Immature natural killer cell (primary cell): ENCODE data around the gene HEPACAM. TPM values are rescaled to one million over a fixed set of nuclear protein-coding genes. Genes with fewer than 3 reads are reported as not detected.

ENCODE experiments used
- DNase-seq, 3 donors: peaks; one replicate each; pipeline ENCODE4 v3.0.0; 2022; ENCODE audit warnings: mixed read lengths in 1 of 3
- H3K27ac Mint-ChIP-seq, 6 donors: one replicate each; pipeline ENCODE4 v1.8.0; 2020; ENCODE audit warnings: mixed read lengths in 6 of 6, mild to moderate bottlenecking in 5 of 6, inconsistent platforms in 4 of 6, moderate library complexity in 3 of 6
- H3K27me3 Mint-ChIP-seq, 3 donors: one replicate each; pipeline ENCODE4 v1.8.0; 2020 to 2021; ENCODE audit warnings: low read depth in 3 of 3, mild to moderate bottlenecking in 3 of 3, mixed read lengths in 3 of 3, moderate library complexity in 3 of 3, inconsistent platforms in 1 of 3
- H3K36me3 Mint-ChIP-seq, 3 donors: one replicate each; pipeline ENCODE4 v1.8.0; 2020; ENCODE audit warnings: mixed read lengths in 3 of 3, inconsistent platforms in 2 of 3, mild to moderate bottlenecking in 2 of 3
- H3K4me1 Mint-ChIP-seq, 2 donors: one replicate each; pipeline ENCODE4 v1.8.0; 2020; ENCODE audit warnings: inconsistent platforms in 2 of 2, mild to moderate bottlenecking in 2 of 2, mixed read lengths in 2 of 2, moderate library complexity in 1 of 2
- H3K4me3 Mint-ChIP-seq, 5 donors: one replicate each; pipeline ENCODE4 v1.8.0; 2020; ENCODE audit warnings: mild to moderate bottlenecking in 5 of 5, mixed read lengths in 5 of 5, inconsistent platforms in 3 of 5, moderate library complexity in 3 of 5
- H3K9me3 Mint-ChIP-seq, 6 donors: one replicate each; pipeline ENCODE4 v1.8.0; 2020; ENCODE audit warnings: mild to moderate bottlenecking in 6 of 6, mixed read lengths in 6 of 6, inconsistent platforms in 4 of 6, moderate library complexity in 3 of 6
- polyA plus RNA-seq, 3 donors: library from polyadenylated mRNA; unstranded; fragments of 300-500 nt; fragmentation: Illumina TruSeq; gene quantifications; one replicate each; pipeline ENCODE4 v1.2.3, GENCODE V29; 2021

Gene HEPACAM
- polyA plus RNA-seq, 3 donors from 2014 or later, result not detected

- DNase-seq, result no peak
- Mint-ChIP-seq H3K4me1 (peaks cover 21 to 23% of the 10 kb centered on the region in 2 donors), H3K36me3 (no peaks in the 10 kb centered on the region), H3K9me3 (no peaks in the 10 kb centered on the region), H3K27me3 (peaks cover 20 to 34% (median 31%) of the 10 kb centered on the region in 3 donors), H3K4me3 (no peak overlapping the region), H3K27ac (no peak overlapping the region)
Measured at GRCh38 chr11:124872741-124873140, 63.1 kb downstream of the HEPACAM start.

DNA sequence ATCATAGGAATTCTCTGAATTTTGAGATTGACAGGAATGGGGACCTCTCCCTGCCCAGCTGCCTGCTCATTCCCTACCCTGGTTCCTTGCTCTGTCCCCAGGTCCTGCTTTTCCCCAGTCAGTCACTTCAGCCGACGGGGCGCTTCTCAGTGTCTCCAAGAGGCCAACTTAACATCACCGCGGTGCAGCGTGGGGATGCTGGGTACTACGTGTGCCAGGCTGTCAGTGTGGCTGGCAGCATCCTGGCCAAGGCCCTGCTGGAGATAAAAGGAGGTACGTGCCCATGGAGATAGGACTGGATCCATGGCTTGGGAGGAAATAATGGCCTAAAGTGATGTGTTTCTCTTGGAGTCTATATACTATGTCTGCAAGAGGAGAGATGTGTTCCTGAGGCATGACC lies 63.6 kb downstream of the HEPACAM start:
- Mint-ChIP-seq H3K27me3 (peaks cover 24 to 36% (median 34%) of the 10 kb centered on the region in 3 donors), H3K4me1 (peaks cover 17 to 23% of the 10 kb centered on the region in 2 donors), H3K4me3 (no peak overlapping the region), H3K27ac (no peak overlapping the region), H3K9me3 (no peaks in the 10 kb centered on the region), H3K36me3 (no peaks in the 10 kb centered on the region)
- no peak for DNase-seq

DNA sequence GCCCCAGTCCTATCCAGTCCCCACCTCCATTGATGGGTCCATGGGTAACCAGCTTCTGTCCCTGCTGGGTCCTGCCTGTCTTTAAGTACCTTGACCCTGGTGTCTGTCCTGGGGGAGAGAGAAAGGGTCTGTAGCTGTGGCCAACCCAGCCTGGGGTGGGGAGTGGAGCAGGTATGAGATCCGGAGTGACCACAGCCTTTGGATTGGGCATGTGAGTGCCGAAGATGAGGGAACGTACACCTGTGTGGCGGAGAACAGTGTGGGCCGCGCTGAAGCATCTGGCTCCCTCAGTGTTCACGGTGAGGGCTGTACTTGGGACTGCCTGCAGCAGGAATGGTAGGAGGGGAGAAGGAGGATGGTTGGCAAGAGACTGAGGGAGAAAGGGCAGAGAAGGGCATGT lies 65.4 kb downstream of the HEPACAM start:
- no peak overlapping the region for H3K4me3 Mint-ChIP-seq
- H3K27me3 Mint-ChIP-seq, result peaks cover 31 to 43% (median 37%) of the 10 kb centered on the region in 3 donors
- H3K36me3 Mint-ChIP-seq, result no peaks in the 10 kb centered on the region
- H3K4me1 Mint-ChIP-seq, result peaks cover 17 to 18% of the 10 kb centered on the region in 2 donors
- no peaks in the 10 kb centered on the region for H3K9me3 Mint-ChIP-seq
- H3K27ac Mint-ChIP-seq, result no peak overlapping the region
- DNase-seq, result no peak

- no peak overlapping the region for H3K4me3 Mint-ChIP-seq
- no peak overlapping the region for H3K27ac Mint-ChIP-seq
- peaks cover 31 to 45% (median 39%) of the 10 kb centered on the region in 3 donors for H3K27me3 Mint-ChIP-seq
- H3K4me1 Mint-ChIP-seq, result peaks cover 17% of the 10 kb centered on the region in 2 donors
- no peaks in the 10 kb centered on the region for H3K36me3 Mint-ChIP-seq
- H3K9me3 Mint-ChIP-seq, result no peaks in the 10 kb centered on the region
- no peak for DNase-seq
Measured at GRCh38 chr11:124869856-124870387, 65.9 kb downstream of the HEPACAM start.

DNA sequence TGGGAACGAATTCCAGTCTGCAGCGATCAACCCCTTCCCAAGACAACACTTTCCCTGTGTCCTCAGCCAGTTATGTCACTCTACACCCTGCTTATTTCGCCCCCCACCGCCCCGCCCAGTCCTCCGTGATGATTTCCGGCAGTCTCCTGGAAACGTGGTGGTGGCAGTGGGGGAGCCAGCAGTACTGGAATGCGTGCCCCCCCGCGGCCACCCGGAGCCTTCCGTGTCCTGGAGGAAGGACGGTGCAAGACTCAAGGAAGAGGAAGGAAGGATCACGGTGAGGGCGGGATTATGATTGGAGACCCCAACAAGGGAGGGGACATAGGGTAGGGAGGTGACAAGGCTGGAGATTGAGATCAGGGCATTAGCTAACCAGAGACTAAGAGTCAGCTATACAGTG lies 66.5 kb downstream of the HEPACAM start:
- Mint-ChIP-seq H3K9me3 (no peaks in the 10 kb centered on the region), H3K36me3 (no peaks in the 10 kb centered on the region), H3K27ac (no peak overlapping the region), H3K4me1 (peaks cover 17% of the 10 kb centered on the region in 2 donors), H3K4me3 (no peak overlapping the region), H3K27me3 (peaks cover 31 to 51% (median 44%) of the 10 kb centered on the region in 3 donors)
- no peak for DNase-seq

Other genes with a start within 250 kb of the HEPACAM start
- gene NRGN, start 196.1 kb downstream of the HEPACAM start, polyA plus RNA-seq, result 10 to 100 TPM in 1 of 3 donors, 1 to 10 TPM in 1, under 1 TPM in 1; 0.82 to 11.6 (median 3.0) TPM
- not detected for gene VSIG2, start 183.8 kb downstream of the HEPACAM start, polyA plus RNA-seq
- 1 to 10 TPM in 1 of 3 donors, under 1 TPM in 1, not detected in 1; 0.30 to 4.3 TPM for gene ESAM, start 173.8 kb downstream of the HEPACAM start, polyA plus RNA-seq
- gene MSANTD2, start 135.6 kb downstream of the HEPACAM start, polyA plus RNA-seq, result 1 to 10 TPM; 2.8 to 7.2 (median 5.7) TPM
- gene ROBO3, start 70.6 kb downstream of the HEPACAM start, polyA plus RNA-seq, result 1 to 10 TPM; 2.5 to 3.4 (median 2.8) TPM
- not detected for gene ROBO4, start 38.2 kb downstream of the HEPACAM start, polyA plus RNA-seq
- gene HEPN1, start 16.8 kb downstream of the HEPACAM start, polyA plus RNA-seq, result not detected
- gene CCDC15, start 18.2 kb upstream of the HEPACAM start, polyA plus RNA-seq, result 1 to 10 TPM in 2 of 3 donors, under 1 TPM in 1; 0.50 to 2.7 (median 1.6) TPM
- gene SLC37A2, start 127.3 kb upstream of the HEPACAM start, polyA plus RNA-seq, result 1 to 10 TPM in 1 of 3 donors, under 1 TPM in 2; 0.37 to 2.1 (median 0.61) TPM
- 10 to 100 TPM; 39.9 to 54.9 (median 46.6) TPM for gene TMEM218, start 175.6 kb upstream of the HEPACAM start, polyA plus RNA-seq
- gene PKNOX2, start 228.7 kb upstream of the HEPACAM start, polyA plus RNA-seq, result not detected